LNCAP (cell line): ENCODE measurements around the gene AMOT.
A peak's percentile ranks its signal among the peaks of the same experiment; 100 is the strongest.

Source experiments
- CTCF ChIP-seq: fragments of 450-650 bp; IDR thresholded peaks from 2 replicates; pipeline ENCODE4 v1.5.1; 2017; ENCODE audit warnings: mild to moderate bottlenecking

Gene AMOT

GRCh38 chrX:112731793-112732192 lies 108.8 kb downstream of the AMOT start:
- TF ChIP-seq CTCF, result peak; percentile 38
